HG03457 (cell line): ENCODE data around the gene GSTM4.

ENCODE experiments used
- ATAC-seq: cut with Tn5 transposase; IDR thresholded peaks from one replicate; pipeline ENCODE4 v1.9.1; 2021; ENCODE audit warnings: moderate number of reproducible peaks; ENCODE audit not compliant: unreplicated experiment

GSTM4 gene

GRCh38 chr1:109655615-109656519, at the start of gene GSTM4:
Gene GSTM4, plus strand, starts transcription at chr1:109656099. Its CDS starts 291 bp downstream, at chr1:109656390.
- peak; percentile 72 for ATAC-seq

GRCh38 chr1:109609881-109610280, 46.0 kb upstream of the GSTM4 start:
- no peak for ATAC-seq

- no peak for ATAC-seq
Observed at GRCh38 chr1:109610609-109611307, 45.1 kb upstream of the GSTM4 start.

- ATAC-seq, result no peak
Observed at GRCh38 chr1:109611308-109611990, 44.5 kb upstream of the GSTM4 start.

GRCh38 chr1:109613361-109614147, 42.3 kb upstream of the GSTM4 start:
- no peak for ATAC-seq

- no peak for ATAC-seq
Observed at GRCh38 chr1:109615879-109616278, 40.0 kb upstream of the GSTM4 start.

GRCh38 chr1:109616391-109616790, 39.5 kb upstream of the GSTM4 start:
- ATAC-seq, result no peak

- ATAC-seq, result no peak
Observed at GRCh38 chr1:109617291-109617801, 38.6 kb upstream of the GSTM4 start.

GRCh38 chr1:109618661-109619575, 37.0 kb upstream of the GSTM4 start:
- no peak for ATAC-seq

GRCh38 chr1:109619576-109620400, 36.1 kb upstream of the GSTM4 start, which contains the start of the genes AMPD2 and GNAT2:
Gene AMPD2, plus strand, starts transcription at chr1:109619837. Its CDS starts 1,339 bp downstream, at chr1:109621176.
Gene GNAT2, minus strand, starts transcription at chr1:109619616. Its CDS starts 6,746 bp downstream, at chr1:109612870.
- no peak for ATAC-seq

- ATAC-seq, result no peak
Observed at GRCh38 chr1:109620401-109620791, 35.5 kb upstream of the GSTM4 start.

- ATAC-seq, result peak; percentile 62
Observed at GRCh38 chr1:109620841-109621286, 35.0 kb upstream of the GSTM4 start.

- ATAC-seq, result no peak
Observed at GRCh38 chr1:109621379-109622136, 34.3 kb upstream of the GSTM4 start.

- ATAC-seq, result no peak
Observed at GRCh38 chr1:109622137-109622892, 33.6 kb upstream of the GSTM4 start.

GRCh38 chr1:109622895-109623294, 33.0 kb upstream of the GSTM4 start:
- no peak for ATAC-seq

- ATAC-seq, result no peak
Observed at GRCh38 chr1:109623601-109624161, 32.2 kb upstream of the GSTM4 start.
